Head of caudate nucleus (tissue), 42 donors: Measurements from ENCODE around the gene RPS6KA6.
"Not testable (repeated sequence)": the region's sequence is repeated elsewhere in the genome, so short reads cannot be mapped to it uniquely, and the experiment has no call there.

Experiments used
- DNase-seq, 42 donors: peaks; one replicate each; pipeline versions ENCODE4 v3.0.0 to v3.0.0-alpha.2; 2020 to 2021; ENCODE audit warnings: mixed read lengths in 7 of 42
- intact Hi-C: fragments of 100-400 bp; cut with DNase I; formaldehyde crosslinking; loops from one replicate; pipeline ENCODE4 v1.15.0; 2022

The RPS6KA6 gene

DNA sequence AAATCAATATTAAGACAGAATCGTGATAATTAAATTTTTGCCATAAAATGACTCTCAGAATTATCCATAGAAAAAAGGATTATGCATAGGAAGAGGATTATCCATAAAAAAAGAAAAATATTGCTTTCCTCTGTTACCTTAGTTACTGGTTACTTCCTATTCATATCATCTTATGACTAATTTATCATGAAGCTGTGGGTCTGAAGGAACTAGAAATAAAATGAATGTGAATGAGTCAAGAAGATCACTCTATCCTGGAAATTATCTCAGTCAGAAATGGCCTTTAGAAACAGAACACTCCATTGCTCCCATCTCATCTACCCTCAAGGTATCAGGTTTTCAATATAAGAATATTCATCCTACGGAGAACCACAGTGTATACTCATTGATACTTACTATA, 19.4 kb downstream of the RPS6KA6 start:
- DNase-seq = no peak
- intact Hi-C loops = no loop called here

DNA sequence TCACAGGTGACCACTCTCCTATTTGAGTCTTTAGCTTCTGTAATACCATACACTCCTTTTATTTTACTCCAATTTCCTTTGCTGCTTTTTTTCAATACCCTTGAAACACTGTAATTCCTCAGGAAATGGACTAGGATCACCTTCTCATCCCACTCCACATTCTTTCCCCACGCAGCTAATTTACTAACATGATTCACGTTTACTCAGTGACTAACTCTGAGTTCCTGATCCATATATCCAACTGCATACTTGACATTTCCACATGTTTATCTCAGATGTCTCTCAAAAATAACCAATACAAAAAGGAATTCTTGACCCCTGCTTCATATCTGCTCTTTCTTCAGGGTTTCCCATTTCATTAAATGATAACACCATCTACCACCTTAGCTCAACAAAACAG, 19.9 kb downstream of the RPS6KA6 start:
- intact Hi-C loops = no loop called here
- no peak for DNase-seq

DNA sequence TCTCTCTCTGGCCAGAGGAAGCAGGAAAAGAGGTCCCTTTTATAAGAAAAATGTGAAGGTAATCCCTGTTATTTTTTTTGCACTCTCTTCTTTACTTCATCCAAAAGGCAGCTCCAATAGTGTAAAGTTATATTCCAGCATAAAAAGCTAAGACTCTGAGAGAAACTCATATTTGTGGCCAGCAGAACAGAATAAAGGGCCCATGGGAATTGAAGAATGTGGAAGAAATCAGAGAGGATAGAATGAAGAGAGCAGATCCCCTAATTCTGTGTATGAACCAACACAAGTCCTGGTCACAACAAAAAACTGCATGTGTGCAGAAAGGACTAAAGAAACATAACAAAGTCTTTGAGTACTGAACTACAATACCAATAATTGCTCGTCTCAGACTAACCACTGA, 22.3 kb downstream of the RPS6KA6 start:
- no peak for DNase-seq
- intact Hi-C loops = no loop called here

DNA sequence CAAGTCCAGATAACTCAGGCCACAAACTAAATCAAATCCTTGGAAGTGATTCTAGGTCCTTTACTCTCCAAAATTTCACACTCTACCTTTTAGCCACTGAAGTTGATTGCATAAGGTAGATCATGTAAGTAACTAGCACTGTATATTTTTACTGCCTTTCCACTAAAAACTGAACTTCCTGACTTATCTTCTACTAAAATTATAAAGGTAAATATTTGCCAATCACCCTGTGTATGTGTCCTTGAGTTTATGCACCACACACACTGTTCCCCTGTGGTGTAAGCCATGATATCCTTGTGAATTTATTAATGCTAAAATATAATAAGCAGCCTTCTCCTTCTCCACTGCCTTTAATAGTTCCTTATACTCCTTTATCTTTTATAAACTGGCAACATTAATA, 25.6 kb downstream of the RPS6KA6 start:
- no peak for DNase-seq
- intact Hi-C loops = no loop called here

DNA sequence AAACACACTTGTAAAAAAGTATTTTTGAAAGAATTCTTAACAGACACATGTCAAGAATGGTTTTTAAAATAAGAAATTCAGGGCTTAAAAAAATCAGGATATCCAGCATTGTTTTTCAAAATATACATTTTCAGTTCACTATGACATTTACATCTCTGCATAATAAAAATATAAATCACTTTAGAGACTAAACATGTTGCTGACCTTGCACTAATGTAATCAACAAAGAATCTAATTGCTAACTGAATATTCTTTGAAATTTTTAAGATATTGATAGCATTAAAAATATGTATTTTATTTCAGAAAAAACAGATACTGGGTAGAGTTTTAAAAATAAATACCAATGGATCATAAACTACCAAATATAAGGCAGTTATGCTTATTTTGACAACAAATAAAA, 26.4 kb downstream of the RPS6KA6 start:
- no peak for DNase-seq
- intact Hi-C loops = no loop called here

DNA sequence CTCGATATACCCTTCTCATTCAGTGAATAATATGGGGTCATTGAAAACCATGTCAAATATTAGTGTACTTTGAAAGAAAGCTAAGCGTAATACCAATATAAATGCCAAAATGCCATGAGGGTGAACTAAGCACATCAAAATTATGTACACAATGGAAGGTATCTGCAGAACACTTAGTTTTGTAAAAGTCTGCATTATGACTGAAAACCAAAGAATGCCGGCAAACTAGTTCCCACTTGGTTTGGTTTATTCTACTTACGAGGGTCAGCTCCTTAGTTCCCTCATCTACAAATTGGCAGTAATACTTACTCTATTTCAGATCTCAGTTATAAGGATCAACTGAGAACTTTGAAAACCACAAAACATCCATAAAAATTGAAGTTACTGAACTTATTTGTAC, 27.3 kb downstream of the RPS6KA6 start:
- intact Hi-C loops = no loop called here

DNA sequence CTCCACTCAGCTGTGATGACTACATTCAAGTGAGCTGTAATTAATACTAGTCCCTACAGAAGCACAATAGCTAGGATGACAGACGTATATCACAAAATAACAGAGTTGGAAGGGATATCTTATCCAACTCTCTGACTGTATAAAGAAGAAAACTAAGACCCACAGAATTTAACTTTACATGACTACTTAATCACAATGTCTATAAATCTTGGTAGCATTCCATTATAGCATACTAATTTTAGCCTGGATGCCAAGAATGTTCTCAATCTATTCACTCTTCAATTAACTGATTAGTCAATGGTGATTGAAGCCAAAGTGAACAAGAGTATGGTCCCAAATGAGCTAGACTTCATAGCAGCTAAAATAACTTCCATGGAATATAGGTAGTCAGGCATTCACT, 31.2 kb downstream of the RPS6KA6 start:
- intact Hi-C loops = no loop called here
- DNase-seq = no peak

More for the DNA sequence above, 27.3 kb downstream of the RPS6KA6 start:
- DNase-seq = no peak

DNA sequence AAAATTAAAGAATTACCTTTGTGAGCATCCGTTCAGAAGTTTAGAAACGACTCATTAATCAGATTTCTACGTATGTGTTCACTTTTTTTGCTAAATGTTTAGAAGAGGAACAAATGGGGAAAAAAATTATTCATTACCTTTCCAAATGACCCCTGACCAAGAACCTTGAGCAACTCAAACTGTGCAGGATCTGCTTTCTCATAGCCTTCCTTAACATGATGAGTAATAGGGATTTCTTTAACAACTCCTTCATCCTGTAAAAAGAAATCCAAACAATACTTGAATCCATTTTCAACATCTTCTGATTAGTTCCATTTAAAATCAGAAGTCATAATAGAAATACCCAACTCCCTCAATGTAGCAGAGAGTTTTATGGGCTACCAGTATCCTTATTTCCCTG, 32.1 kb downstream of the RPS6KA6 start:
- intact Hi-C loops = no loop called here
- no peak for DNase-seq

DNA sequence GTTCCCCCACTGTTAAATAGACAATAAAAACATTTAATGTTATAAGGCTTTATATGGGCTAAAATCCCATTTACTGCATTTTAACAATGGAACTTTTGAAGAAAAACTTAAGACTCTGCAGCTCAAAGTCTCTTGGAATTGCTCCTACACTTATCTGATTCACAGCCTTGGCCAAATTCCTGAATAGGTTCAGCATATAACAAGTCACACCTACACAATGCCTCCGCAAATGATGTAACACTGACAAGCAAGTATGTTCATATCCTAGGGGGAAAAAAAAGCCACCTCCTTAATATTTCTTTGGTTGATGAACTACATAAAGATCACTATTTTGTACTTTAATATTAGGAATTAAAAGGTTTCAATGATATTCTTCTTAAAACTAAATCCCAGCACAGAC, 34.5 kb downstream of the RPS6KA6 start:
- DNase-seq = peak in 21 of 42 donors; percentile 1 to 86 (median 26)
- intact Hi-C loops = no loop called here

DNA sequence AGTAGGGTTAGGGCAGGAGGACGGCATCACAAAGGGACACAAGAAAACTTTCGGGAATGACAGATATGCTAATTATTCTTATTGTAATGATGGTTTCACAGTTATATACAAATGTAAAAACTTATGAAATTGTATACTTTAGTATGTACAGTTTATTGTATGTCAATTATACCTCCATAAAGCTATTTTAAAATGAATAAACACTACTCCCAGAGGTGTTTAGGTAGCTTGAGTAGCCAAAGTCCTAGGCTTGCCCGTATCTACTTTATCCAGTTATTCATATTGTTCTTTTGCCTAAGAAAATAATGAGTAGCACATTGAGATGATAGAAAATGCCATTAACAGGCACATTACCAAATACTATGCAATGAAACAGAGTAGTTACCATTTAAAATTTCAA, 43.0 kb downstream of the RPS6KA6 start:
- intact Hi-C loops = no loop called here

DNA sequence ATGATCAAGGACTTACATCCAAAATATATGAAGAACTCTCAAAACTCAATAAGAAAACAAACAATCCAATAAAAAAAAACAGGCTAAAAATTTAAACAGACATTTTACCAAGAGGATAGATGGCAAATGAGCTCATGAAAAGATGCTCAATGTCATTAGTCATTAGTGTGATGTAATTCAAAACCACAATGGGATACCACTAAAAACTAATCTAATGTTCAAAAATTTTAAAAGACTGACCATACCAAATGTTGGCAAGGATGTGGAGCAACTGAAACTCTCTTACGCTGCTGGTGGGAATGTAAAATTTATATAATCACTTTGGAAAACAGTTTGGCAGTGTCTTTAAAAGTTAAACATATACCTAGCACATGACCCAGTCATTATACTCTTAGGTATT, 43.7 kb downstream of the RPS6KA6 start:
- intact Hi-C loops = no loop called here
- DNase-seq = no peak

More for the DNA sequence above, 43.0 kb downstream of the RPS6KA6 start:
- no peak for DNase-seq

DNA sequence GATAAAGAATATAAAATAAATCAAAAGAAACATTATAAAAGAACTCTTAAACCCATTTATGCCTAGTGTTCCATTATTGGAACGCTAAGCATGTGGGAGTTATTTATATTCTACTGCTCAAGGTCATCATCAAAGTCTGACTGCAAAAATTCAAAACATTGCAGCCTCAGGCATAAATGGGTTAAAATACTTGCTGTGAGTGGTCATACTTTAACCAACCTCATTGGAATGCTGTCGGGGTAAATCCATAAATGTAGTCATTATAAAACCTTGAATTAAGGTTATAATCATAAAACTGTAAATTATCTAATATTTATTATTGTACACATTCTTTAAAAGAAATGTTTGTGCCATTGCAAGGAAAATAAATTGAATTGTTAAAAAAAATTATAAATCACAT, 55.0 kb downstream of the RPS6KA6 start:
- no peak for DNase-seq
- intact Hi-C loops = no loop called here

DNA sequence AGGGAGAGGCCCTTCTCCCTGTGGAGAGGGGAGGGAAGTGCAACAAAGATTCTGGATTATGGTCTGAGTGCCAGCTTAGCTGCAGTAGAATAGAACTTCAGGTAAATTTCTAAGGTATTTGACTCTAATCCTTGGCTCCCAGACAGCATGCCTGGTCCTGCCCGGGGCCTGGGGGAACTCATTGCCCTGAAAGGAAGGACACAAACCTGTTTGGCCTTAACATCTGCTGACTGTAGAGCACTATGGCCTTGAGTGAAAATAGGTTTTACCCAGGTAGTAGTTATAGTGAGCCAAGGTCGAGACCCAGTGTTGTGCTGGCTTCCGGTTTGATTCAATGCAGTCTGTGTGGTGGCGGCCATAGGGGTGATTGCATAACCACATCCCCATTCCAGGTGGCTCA, 64.4 kb downstream of the RPS6KA6 start:
- intact Hi-C loops = no loop called here
- DNase-seq = no peak

DNA sequence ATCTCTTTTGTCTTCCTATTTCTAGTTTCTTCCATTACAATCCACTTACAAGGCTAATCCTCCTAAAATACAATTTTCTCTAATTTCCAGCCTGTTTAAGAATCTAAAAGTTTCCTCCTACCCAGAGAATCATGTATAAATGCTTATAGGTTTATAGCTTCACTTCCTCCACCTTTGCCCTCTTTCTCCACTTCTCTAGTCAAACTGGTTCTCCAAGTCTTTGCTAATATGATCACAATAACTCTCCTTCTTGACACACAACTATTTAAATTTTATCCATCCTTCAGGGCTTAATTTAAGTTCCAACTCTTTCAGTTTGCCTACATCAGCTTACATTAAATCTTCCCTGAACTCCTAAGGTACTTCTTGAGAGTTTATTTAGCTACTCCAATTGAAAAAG, 69.2 kb downstream of the RPS6KA6 start:
- intact Hi-C loops = no loop called here
- no peak for DNase-seq

DNA sequence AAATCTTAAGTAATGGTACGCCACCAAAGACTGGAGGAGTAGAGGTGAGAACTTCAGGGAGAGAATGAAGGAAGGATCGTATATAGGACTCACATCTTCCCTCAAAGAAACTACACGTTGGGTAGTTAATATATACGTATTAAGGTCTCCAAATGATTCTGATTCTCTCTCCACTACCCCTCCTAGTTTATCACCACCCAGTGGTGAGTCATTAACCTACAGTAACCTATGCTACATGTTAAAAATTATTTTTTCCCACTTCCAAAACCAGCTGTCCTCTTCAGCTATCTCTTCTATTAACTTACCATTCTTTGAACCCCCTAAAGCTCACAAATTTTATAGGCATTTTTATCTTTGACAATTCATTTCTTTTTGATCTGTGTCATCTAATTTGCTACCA, 69.7 kb downstream of the RPS6KA6 start:
- no peak for DNase-seq
- intact Hi-C loops = no loop called here

DNA sequence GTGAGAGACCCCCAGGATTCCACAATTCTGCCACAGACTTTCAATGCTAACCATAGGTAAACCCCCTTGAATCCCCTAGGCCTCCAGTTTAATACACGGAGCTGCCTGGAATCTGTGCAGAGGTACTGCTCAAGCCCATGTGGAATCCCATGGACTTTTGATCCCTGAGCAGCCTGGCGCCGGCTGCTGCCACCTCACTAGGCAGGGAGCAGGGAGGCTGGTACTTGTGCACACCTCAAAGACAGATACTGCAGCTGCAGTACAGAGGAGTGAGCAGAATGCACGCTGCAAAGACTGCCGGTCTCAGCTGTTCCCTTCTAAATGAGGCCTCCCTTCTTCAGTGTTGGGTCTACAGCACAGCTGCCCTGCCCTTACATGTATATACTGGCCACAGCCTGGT, 79.4 kb downstream of the RPS6KA6 start:
- DNase-seq = no peak
- intact Hi-C loops = no loop called here

DNA sequence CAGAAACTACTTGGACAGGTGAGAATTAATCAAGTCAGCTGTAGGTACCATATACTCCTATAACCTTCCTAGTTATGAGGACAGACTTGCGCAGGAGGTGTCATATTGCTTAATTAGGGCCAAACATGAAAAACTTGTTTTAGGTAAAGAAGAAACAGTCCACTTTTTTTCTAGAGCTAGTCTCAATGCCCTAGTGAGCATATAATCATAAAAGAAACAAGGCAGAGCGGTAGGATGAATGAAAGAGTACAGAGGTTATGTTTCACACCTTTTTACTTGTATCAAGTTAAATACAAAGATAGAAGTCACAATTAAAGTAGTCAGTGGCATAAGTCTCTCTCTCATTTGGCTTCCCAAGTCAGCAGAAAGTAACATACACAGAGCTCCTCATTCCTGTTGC, 88.9 kb downstream of the RPS6KA6 start:
- DNase-seq = no peak
- intact Hi-C loops = no loop called here

DNA sequence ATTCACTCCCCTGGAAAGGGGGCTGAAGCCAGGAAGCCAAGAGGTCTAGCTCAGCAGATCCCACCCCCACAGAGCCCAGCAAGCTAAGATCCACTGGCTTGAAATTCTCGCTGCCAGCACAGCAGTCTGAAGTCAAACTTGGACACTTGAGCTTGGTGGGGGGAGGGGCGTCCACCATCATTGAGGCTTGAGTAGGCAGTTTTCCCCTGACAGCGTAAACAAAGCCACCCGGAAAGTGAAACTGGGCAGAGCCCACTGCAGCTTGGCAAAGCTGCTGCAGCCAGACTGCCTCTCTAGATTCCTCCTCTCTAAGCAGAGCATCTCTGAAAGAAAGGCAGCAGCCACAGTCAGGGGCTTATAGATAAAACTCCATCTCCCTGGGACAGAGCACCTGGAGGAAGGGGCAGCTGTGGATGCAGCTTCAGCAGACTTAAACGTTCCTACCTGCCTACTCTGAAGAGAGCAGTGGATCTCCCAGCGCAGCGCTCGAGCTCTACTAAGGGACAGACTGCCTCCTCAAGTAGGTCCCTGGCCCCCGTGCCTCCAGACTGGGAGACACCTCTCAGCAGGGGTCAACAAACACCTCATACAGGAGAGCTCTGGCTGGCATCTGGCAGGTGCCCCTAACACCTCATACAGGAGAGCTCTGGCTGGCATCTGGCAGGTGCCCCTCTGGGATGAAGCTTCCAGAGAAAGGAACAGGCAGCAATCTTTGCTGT, 108.4 kb downstream of the RPS6KA6 start:
- peak in 11 of 42 donors; percentile 1 to 43 (median 11) for DNase-seq
- intact Hi-C loops = not testable (repeated sequence)

DNA sequence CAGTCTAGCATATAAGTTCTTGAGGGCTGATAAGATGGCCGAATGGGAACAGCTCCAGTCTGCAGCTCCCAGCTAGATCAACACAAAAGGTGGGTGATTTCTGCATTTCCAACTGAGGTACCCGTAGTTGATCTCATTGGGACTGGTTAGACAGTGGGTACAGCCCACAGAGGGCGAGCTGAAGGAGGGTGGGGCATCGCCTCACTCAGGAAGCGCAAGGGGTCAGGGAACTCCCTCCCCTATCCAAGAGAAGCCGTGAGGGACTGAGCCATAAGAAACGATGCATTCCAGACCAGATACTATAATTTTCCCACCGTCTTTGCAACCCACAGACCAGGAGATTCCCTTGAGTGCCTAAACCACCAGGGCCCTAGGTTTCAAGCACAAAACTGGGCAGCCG, 109.0 kb downstream of the RPS6KA6 start:
- intact Hi-C loops = no loop called here
- no peak for DNase-seq

DNA sequence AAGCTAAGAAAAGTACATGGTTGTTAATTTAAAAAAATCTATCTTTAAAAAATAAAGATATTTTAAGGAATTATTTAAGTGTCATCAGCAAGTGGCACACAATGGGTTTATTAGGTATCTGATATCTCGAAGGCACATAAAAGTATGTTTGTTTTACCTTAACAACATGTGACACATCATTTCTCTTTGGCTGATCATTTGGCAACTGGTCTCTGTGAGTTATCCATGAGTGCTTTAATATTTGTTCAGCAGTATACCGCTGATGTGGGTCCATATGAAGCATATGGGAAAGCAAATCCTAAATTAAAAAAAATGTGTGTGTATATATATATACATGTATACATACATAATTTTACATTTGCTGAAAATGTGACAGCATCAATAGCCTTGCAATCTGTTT, 123.2 kb downstream of the RPS6KA6 start:
- intact Hi-C loops = no loop called here
- no peak for DNase-seq

DNA sequence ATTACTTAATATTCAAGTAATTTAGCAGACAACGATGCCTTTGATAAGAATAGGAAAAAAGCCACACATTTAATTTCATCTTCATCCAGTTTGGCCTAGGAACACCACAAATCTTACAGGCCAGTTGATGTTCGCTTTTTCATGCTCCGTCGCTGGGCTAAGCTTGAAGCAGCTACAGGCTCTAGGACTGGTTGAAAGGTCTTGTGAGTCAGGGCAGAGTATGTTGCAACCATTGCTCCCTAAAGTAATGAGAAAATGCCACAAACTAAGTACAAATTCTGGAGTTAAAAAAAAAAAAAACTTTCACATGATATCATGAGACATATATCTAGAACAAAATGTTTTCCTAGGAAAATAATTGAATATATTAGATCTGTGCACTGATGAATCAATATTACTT, 123.8 kb downstream of the RPS6KA6 start:
- intact Hi-C loops = no loop called here
- DNase-seq = no peak

DNA sequence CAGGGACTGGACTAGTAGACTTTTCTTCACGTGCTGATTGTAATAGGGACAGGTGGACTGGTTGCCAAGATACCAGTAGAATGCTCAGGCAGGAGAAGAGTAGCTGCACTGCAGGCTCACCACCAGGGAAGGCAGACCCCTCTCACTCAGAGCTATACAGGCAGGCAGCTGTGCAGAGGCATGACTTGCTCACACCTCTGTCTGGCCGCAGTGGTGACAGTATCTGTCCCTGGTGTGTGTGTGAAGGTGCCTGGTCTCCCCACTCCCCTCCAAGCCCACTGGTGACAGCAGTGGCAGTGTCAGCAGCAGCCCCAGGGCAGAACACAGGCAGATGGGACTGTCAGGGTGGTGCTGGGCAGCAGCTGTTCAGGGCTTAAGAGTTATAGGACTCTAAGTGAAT, 140.7 kb downstream of the RPS6KA6 start:
- no peak for DNase-seq

More for the DNA sequence above, 140.7 kb downstream of the RPS6KA6 start:
- intact Hi-C loops = no loop called here
